AG09319 (cell line): Measurements from ENCODE around the gene NUDT8.

Source experiments
- DNase-seq: peaks from one replicate; pipeline ENCODE4 v3.0.0-alpha.2; 2010; ENCODE audit warnings: low read depth; ENCODE audit errors: extremely low read depth
- TF ChIP-seq, protein P1 (sequence below): IDR thresholded peaks from 2 replicates; pipeline ENCODE4 v1.5.1; 2011; ENCODE audit warnings: low read depth, mild to moderate bottlenecking, inconsistent platforms, low read length, moderate library complexity

NUDT8 gene

GRCh38 chr11:67615728-67616430 is 13.9 kb downstream of the NUDT8 start:
- DNase-seq, result no peak
- TF ChIP-seq, protein P1, sequence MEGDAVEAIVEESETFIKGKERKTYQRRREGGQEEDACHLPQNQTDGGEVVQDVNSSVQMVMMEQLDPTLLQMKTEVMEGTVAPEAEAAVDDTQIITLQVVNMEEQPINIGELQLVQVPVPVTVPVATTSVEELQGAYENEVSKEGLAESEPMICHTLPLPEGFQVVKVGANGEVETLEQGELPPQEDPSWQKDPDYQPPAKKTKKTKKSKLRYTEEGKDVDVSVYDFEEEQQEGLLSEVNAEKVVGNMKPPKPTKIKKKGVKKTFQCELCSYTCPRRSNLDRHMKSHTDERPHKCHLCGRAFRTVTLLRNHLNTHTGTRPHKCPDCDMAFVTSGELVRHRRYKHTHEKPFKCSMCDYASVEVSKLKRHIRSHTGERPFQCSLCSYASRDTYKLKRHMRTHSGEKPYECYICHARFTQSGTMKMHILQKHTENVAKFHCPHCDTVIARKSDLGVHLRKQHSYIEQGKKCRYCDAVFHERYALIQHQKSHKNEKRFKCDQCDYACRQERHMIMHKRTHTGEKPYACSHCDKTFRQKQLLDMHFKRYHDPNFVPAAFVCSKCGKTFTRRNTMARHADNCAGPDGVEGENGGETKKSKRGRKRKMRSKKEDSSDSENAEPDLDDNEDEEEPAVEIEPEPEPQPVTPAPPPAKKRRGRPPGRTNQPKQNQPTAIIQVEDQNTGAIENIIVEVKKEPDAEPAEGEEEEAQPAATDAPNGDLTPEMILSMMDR, result no peak

GRCh38 chr11:67614730-67615714 is 14.7 kb downstream of the NUDT8 start:
- TF ChIP-seq, protein P1, result peak; percentile 36
- DNase-seq, result no peak

- TF ChIP-seq, protein P1, result peak; percentile 72
- DNase-seq, result no peak
Observed at GRCh38 chr11:67613960-67614715, 15.6 kb downstream of the NUDT8 start.

DNA sequence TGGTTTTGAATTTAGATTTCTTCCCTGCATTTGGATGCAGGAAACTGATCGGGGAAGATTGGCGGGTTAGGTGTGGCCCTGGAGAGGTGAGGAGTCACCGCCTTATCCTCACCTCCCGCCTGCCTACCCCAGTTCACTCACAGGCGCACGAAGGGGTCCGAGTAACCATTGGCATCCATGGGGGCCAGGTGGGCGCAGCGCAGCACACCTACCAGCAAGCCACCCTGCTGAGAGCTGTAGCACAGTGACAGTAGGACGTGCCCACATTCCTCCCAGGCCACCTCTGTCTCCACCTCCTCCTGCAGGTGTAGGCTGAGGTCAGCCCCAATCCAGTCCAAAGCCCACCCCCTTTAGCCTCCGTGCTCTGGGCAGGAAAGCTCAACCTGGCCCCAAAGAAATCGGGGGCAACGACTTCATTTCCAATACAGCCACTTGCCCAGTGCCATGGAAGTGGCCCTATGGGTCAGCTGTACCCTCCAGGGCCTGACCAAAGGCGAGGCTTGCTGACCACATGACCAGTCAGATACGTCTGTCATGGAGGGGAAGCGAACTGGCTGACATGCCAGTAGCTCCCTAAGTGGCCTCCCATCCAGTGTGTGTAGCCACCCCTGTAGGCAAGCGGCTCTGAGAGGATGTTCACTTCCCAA is 16.3 kb downstream of the NUDT8 start:
- DNase-seq, result no peak
- TF ChIP-seq, protein P1, result no peak

DNA sequence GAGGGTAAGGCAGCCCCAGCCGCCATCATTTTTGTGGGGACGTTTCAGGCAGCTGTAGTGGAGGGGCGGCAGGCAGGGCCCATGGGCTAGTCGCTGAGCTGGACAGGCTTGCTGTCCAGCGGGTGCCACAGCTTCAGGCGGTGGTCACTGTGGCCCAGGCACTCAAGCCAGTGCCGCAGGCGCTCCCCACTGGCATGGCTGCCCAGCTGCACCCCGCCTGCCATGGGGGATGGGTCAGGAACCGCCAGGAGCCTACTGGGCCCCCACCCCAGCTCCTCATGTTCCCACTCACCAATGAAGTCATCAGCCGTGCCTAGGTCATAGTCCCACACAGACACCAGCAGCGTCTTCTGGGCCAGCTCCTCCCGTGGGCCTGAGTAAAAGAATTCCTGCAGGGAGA is 17.0 kb downstream of the NUDT8 start:
- TF ChIP-seq, protein P1, result no peak
- DNase-seq, result no peak

DNA sequence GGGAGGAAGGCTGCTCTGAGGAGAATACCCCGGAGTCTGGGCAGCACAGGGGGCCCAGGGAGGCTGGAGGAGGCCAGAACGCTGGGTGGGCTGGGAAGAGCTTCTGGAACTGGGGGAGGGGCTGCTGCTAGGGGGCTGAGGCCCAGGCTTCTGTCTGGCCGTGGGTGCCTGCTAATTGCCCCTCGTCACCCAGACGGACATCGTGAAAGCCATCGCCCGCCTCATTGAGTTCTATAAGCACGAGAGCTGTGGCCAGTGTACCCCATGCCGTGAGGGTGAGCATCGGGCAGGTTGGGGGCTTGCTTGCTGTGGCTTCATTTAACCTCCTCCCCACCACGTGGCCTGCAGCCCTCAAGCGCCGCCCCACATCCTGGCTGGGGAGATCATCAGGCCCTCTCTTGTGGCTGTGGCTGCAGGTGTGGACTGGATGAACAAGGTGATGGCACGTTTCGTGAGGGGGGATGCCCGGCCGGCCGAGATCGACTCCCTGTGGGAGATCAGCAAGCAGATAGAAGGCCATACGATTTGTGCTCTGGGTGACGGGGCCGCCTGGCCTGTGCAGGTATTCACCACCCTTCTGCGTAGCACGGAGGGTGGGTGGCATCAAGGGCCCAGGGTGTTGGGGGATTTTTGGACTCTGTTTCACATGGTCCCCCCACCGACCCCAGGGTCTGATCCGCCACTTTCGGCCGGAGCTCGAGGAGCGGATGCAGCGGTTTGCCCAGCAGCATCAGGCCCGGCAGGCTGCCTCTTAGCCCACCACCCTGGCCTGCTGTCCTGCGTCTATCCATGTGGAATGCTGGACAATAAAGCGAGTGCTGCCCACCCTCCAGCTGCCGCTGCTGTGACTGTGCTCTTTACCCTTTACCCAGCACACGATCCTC is 17.8 kb downstream of the NUDT8 start:
- DNase-seq, result no peak
- TF ChIP-seq, protein P1, result no peak
